Vagina (tissue), 2 donors: ENCODE measurements around the gene FGF12.

ENCODE experiments used
- CTCF ChIP-seq, 3 experiments: fragments of 450-650 bp in 2 of 3; fragments of 200-600 bp in 1 of 3; sonication (generic) in 1 of 3; IDR thresholded peaks; one replicate each; pipeline ENCODE4 v1.5.1; 2017 to 2019; ENCODE audit warnings: antibody characterized with exemption in 3 of 3, mild to moderate bottlenecking in 2 of 3, moderate library complexity in 2 of 3
- POLR2A ChIP-seq, 2 donors: fragments of 450-650 bp; IDR thresholded peaks; one replicate each; pipeline ENCODE4 v1.6.1; 2017; ENCODE audit warnings: antibody characterized with exemption in 2 of 2, mild to moderate bottlenecking in 2 of 2, moderate library complexity in 2 of 2
- POLR2AphosphoS5 ChIP-seq, 2 donors: sonication (generic); formaldehyde crosslinking; IDR thresholded peaks; one replicate each; pipeline ENCODE4 v1.9.0; 2017; ENCODE audit warnings: antibody characterized with exemption in 2 of 2, mild to moderate bottlenecking in 2 of 2, low read depth in 1 of 2; ENCODE audit not compliant: insufficient read depth in 1 of 2

- TF ChIP-seq CTCF (IDR thresholded peaks at IDR 0.05): no peak
- TF ChIP-seq POLR2AphosphoS5 (IDR thresholded peaks at IDR 0.05; ENCODE audit: insufficient read depth in 1 of 2, low read depth in 1 of 2): no peak
- TF ChIP-seq POLR2A (IDR thresholded peaks at IDR 0.05): no peak
Observed at GRCh38 chr3:192636517-192637444, 90.6 kb downstream of the FGF12 start.
